Measurements from ENCODE around the gene NOXA1. TPM values are rescaled to one million over a fixed set of nuclear protein-coding genes. Genes with fewer than 3 reads are reported as not detected.

The NOXA1 gene
- total RNA-seq, 1 donor from 2014 or later = 2.1 TPM

DNA sequence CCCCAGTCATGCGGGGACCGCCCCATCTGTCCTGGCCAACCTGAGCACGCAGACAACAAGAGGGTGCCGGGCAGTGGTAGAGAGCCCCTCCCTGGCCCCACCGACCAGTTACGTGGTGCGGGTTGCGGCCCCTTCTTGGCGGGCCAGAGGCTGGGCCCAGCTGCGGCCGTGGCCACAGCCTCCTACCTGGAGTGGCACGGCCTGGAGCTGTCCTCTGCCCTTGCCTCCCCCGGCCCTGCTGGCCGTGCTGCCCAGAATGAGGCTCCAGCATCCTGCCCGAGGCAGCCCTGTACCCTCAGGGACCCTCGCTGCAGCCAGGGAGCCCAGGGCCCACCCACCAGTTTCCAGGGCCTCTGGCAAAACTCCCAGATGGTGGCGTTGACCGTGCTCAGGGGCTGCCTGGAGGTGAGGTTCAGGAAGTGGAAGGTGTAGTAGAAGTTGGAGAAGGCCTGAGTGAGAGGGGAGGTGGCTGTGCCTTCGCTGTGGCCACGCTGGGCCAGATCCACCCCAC, 12.2 kb downstream of the NOXA1 start:
- H3K4me3 ChIP-seq (ENCODE audit: low read depth, low read length) = no peak overlapping the region
- DNase-seq (ENCODE audit: low read depth) = no peak
- TF ChIP-seq, protein P1, sequence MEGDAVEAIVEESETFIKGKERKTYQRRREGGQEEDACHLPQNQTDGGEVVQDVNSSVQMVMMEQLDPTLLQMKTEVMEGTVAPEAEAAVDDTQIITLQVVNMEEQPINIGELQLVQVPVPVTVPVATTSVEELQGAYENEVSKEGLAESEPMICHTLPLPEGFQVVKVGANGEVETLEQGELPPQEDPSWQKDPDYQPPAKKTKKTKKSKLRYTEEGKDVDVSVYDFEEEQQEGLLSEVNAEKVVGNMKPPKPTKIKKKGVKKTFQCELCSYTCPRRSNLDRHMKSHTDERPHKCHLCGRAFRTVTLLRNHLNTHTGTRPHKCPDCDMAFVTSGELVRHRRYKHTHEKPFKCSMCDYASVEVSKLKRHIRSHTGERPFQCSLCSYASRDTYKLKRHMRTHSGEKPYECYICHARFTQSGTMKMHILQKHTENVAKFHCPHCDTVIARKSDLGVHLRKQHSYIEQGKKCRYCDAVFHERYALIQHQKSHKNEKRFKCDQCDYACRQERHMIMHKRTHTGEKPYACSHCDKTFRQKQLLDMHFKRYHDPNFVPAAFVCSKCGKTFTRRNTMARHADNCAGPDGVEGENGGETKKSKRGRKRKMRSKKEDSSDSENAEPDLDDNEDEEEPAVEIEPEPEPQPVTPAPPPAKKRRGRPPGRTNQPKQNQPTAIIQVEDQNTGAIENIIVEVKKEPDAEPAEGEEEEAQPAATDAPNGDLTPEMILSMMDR (conservative IDR thresholded peaks at IDR 0.05; ENCODE audit: low read depth, low read length) = no peak

GRCh38 chr9:137435980-137436760, 13.0 kb downstream of the NOXA1 start:
- no peak overlapping the region for H3K4me3 ChIP-seq (ENCODE audit: low read depth, low read length)
- DNase-seq (ENCODE audit: low read depth) = peak; percentile 31
- TF ChIP-seq, protein P1 (conservative IDR thresholded peaks at IDR 0.05; ENCODE audit: low read depth, low read length) = no peak

DNA sequence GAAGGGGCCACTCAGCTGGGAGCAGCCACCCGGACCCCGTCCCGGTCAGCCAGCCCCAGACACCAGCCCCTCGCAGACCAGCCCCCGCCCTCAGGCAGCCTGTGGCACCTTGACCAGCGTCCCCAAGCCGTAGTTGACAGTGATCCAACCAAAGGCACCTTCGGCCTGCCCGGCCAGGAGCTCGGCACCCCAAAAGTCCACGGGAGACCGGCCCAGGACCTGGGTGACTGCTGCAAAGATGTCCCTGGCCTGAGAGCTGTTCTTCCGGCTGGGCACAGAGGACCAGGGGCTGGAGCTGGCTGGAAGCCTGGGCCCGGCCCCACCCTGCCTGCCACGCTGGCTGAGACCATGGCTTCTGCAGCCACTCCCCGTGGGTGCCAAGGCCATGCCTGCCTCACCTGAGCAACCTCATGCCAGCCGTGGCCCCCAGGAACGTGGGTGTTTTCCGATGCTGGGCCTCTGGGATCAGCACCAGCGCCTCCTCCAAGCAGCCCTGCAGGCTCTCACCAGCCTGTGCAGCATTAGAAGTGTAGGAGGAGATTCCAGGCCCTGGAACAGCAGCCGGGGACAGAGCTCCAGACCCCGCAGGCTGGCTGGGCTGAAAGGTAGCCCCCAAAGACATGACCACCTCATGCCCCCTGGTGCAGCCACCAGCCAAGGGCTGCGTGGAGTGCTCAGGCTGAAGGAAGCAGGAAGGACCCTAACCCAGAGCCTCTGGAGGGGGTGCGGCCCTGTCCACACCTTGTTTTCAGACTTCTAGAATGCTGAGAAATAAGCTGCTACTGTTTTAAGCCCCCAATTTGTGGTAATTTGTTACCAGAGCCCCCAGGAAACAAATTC, 13.8 kb downstream of the NOXA1 start:
- no peak for DNase-seq (ENCODE audit: low read depth)
- TF ChIP-seq, protein P1 (conservative IDR thresholded peaks at IDR 0.05; ENCODE audit: low read depth, low read length) = no peak
- no peak overlapping the region for H3K4me3 ChIP-seq (ENCODE audit: low read depth, low read length)

- no peak overlapping the region for H3K4me3 ChIP-seq (ENCODE audit: low read depth, low read length)
- TF ChIP-seq, protein P1 (conservative IDR thresholded peaks at IDR 0.05; ENCODE audit: low read depth, low read length) = no peak
- DNase-seq (ENCODE audit: low read depth) = no peak
Observed at GRCh38 chr9:137437691-137438590, 14.7 kb downstream of the NOXA1 start.

DNA sequence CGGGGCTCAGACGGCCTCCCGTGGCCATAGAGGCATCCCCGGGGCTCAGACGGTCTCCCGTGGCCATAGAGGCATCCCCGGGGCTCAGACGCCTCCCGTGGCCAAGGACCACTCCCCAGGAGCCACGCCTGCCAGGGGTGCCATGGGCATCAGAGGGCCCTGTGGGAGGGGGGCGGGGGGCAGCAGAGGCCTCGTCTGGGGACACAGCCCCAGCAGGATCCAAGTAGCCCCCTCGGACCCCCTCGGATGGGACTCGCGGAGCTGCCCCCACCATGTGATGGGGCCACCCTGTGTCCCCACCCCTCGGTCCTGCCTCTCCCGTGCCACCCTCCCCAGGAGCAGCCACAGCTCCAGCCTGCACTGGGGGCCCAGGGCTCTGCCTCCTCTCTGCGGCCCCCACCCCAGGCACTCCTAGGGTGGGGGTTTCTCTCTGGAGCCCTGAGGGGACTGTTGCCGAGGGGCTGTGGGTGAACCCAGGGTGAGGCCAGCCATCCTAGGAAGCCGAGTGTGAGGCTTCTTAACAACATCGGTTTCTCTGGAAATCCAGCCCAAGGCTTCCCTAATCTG, 15.5 kb downstream of the NOXA1 start:
- no peak overlapping the region for H3K4me3 ChIP-seq (ENCODE audit: low read depth, low read length)
- TF ChIP-seq, protein P1 (conservative IDR thresholded peaks at IDR 0.05; ENCODE audit: low read depth, low read length) = no peak
- DNase-seq (ENCODE audit: low read depth) = no peak

GRCh38 chr9:137439158-137439714, 16.0 kb downstream of the NOXA1 start:
- TF ChIP-seq, protein P1 (conservative IDR thresholded peaks at IDR 0.05; ENCODE audit: low read depth, low read length) = no peak
- DNase-seq (ENCODE audit: low read depth) = no peak
- H3K4me3 ChIP-seq (ENCODE audit: low read depth, low read length) = no peak overlapping the region
